Neural progenitor cell (in vitro differentiated cells): ENCODE results near the gene HMG20A. TPM values are rescaled to one million over a fixed set of nuclear protein-coding genes. Genes with fewer than 3 reads are reported as not detected.

Source experiments
- DNase-seq: peaks from one replicate; pipeline ENCODE4 v3.0.0-alpha.2; 2016; ENCODE audit warnings: low spot score
- H2AFZ ChIP-seq: fragments of 200-600 bp; sonication (generic); replicated peaks from 2 replicates; pipeline ENCODE4 v1.6.1; 2016; ENCODE audit warnings: antibody characterized with exemption
- H3F3A ChIP-seq: fragments of 200-600 bp; sonication (generic); 2 replicates; pipeline ENCODE4 v1.6.1; 2016; ENCODE audit warnings: antibody characterized with exemption, low read depth
- H3K27ac ChIP-seq: fragments of 200-600 bp; sonication (generic); 2 replicates; pipeline ENCODE4 v1.5.1; 2016; ENCODE audit warnings: mild to moderate bottlenecking
- H3K27me3 ChIP-seq: fragments of 200-600 bp; sonication (generic); 2 replicates; pipeline ENCODE4 v1.6.1; 2016; ENCODE audit warnings: mild to moderate bottlenecking, moderate library complexity
- H3K36me3 ChIP-seq: fragments of 200-600 bp; sonication (generic); 2 replicates; pipeline ENCODE4 v1.5.1; 2016
- H3K4me1 ChIP-seq: fragments of 200-600 bp; sonication (generic); 2 replicates; pipeline ENCODE4 v1.6.1; 2016; ENCODE audit warnings: mixed run types
- H3K4me2 ChIP-seq: fragments of 200-600 bp; sonication (generic); 2 replicates; pipeline ENCODE4 v1.6.1; 2016
- H3K4me3 ChIP-seq: fragments of 200-600 bp; sonication (generic); 2 replicates; pipeline ENCODE4 v1.5.1; 2016
- H3K79me2 ChIP-seq: fragments of 200-600 bp; sonication (generic); 2 replicates; pipeline ENCODE4 v1.6.1; 2016; ENCODE audit warnings: low read depth
- H3K9ac ChIP-seq: fragments of 200-600 bp; sonication (generic); 2 replicates; pipeline ENCODE4 v1.6.1; 2016
- H3K9me3 ChIP-seq: fragments of 200-600 bp; sonication (generic); 2 replicates; pipeline ENCODE4 v1.5.1; 2016; ENCODE audit warnings: low read depth
- H4K20me1 ChIP-seq: fragments of 200-600 bp; sonication (generic); 2 replicates; pipeline ENCODE4 v1.6.1; 2016; ENCODE audit warnings: low read depth
- H3K27ac Mint-ChIP-seq: 3 replicates; pipeline ENCODE4 v1.8.0; 2021; ENCODE audit warnings: mixed read lengths
- H3K27me3 Mint-ChIP-seq: 2 replicates; pipeline ENCODE4 v1.8.0; 2022; ENCODE audit warnings: low read depth, mild to moderate bottlenecking, inconsistent platforms, moderate library complexity, mixed read lengths; ENCODE audit not compliant: insufficient read depth
- H3K36me3 Mint-ChIP-seq: 3 replicates; pipeline ENCODE4 v1.8.0; 2021; ENCODE audit warnings: mixed read lengths
- H3K4me1 Mint-ChIP-seq: 3 replicates; pipeline ENCODE4 v1.8.0; 2021; ENCODE audit warnings: mixed read lengths
- H3K4me3 Mint-ChIP-seq: 3 replicates; pipeline ENCODE4 v1.8.0; 2021; ENCODE audit warnings: mild to moderate bottlenecking, moderate library complexity, mixed read lengths
- H3K9me3 Mint-ChIP-seq: 3 replicates; pipeline ENCODE4 v1.8.0; 2020; ENCODE audit warnings: mixed read lengths
- EZH2 ChIP-seq: fragments of 200-600 bp; sonication (generic); IDR thresholded peaks from 2 replicates; pipeline ENCODE4 v1.6.1; 2017; ENCODE audit warnings: antibody characterized with exemption, mild to moderate bottlenecking, moderate library complexity
- EZH2phosphoT487 ChIP-seq: fragments of 200-600 bp; sonication (generic); IDR thresholded peaks from 2 replicates; pipeline ENCODE4 v1.6.1; 2017; ENCODE audit warnings: antibody characterized with exemption
- total RNA-seq: library from RNA; depleted of rRNA; stranded (reverse); fragments of >200 nt; gene quantifications from 2 replicates; pipeline ENCODE4 v1.2.3, GENCODE V29; 2015; ENCODE audit warnings: low replicate concordance
- TF ChIP-seq, protein P1 (sequence below): fragments of 200-600 bp; sonication (generic); IDR thresholded peaks from 2 replicates; pipeline ENCODE4 v1.5.1; 2017; ENCODE audit warnings: antibody characterized with exemption, mild to moderate bottlenecking

HMG20A gene
- total RNA-seq, 1 donor from 2014 or later = 75.6 TPM

DNA sequence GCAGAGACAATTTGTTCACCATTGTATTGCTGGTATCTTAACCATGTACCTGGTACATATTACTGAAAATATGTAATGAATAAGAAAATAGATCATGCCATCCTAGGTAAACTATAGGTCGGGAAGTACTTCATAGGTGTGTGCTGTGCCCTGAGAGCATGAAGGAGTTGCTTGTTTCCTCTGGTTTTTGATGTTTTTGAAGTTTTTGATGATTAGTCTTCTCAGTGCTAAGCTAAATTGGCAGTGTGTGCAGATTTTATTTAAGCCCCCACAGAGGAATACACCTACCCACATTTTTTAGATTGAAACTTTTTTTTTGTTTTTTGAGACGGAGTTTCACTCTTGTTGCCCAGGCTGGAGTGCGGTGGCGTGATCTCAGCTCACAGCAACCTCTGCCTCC lies 16.6 kb downstream of the HMG20A start:
- H2AFZ ChIP-seq = no peak overlapping the region
- H3K79me2 ChIP-seq = peaks cover 49% of the 10 kb centered on the region
- H3K4me3 ChIP-seq = no peak overlapping the region
- H3K4me1 Mint-ChIP-seq = no peaks in the 10 kb centered on the region
- peaks cover 11% of the 10 kb centered on the region for H4K20me1 ChIP-seq
- H3K4me2 ChIP-seq = no peak overlapping the region
- no peaks in the 10 kb centered on the region for H3K36me3 ChIP-seq
- no peak overlapping the region for H3K27ac ChIP-seq
- H3K36me3 Mint-ChIP-seq = peaks cover 5% of the 10 kb centered on the region
- H3K27ac Mint-ChIP-seq = no peak overlapping the region
- no peak overlapping the region for H3K9ac ChIP-seq
- no peak for DNase-seq
- no peak overlapping the region for H3K4me3 Mint-ChIP-seq
- H3K27me3 ChIP-seq = no peaks in the 10 kb centered on the region
- H3K9me3 Mint-ChIP-seq = no peaks in the 10 kb centered on the region
- TF ChIP-seq, protein P1, sequence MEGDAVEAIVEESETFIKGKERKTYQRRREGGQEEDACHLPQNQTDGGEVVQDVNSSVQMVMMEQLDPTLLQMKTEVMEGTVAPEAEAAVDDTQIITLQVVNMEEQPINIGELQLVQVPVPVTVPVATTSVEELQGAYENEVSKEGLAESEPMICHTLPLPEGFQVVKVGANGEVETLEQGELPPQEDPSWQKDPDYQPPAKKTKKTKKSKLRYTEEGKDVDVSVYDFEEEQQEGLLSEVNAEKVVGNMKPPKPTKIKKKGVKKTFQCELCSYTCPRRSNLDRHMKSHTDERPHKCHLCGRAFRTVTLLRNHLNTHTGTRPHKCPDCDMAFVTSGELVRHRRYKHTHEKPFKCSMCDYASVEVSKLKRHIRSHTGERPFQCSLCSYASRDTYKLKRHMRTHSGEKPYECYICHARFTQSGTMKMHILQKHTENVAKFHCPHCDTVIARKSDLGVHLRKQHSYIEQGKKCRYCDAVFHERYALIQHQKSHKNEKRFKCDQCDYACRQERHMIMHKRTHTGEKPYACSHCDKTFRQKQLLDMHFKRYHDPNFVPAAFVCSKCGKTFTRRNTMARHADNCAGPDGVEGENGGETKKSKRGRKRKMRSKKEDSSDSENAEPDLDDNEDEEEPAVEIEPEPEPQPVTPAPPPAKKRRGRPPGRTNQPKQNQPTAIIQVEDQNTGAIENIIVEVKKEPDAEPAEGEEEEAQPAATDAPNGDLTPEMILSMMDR = no peak
- TF ChIP-seq EZH2 = no peak
- no peak for TF ChIP-seq EZH2phosphoT487
- no peaks in the 10 kb centered on the region for H3K27me3 Mint-ChIP-seq
- no peaks in the 10 kb centered on the region for H3K9me3 ChIP-seq
- no peaks in the 10 kb centered on the region for H3K4me1 ChIP-seq
- H3F3A ChIP-seq = peaks cover 6% of the 10 kb centered on the region

DNA sequence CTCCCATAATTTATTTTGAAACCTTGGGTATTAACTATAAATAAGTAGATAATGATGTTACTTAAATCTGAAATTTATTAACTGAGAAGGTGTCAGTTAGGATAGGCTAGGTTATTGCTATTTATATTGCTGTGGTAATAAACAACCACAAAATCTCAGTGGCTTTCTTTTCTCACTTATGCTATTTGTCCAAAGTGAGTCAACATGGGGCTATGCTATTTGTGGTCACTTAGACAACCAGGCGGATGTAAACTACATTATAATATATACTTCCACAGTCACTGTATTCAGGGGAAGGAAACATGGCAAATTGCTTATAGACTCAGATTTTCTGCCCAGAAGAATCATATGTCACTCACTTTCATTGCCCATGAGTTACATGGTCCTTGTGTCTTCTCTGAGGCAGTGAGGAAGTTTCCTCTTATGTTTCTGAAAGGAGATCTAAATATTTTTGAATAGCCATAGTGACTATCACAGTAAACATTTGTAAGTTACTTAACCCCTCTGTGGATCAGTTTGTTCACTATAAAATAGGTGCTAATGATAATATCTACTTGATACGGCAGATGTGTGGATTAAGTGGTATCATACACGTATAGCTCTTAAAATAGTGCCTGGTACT lies 19.8 kb downstream of the HMG20A start:
- DNase-seq = no peak
- H3K79me2 ChIP-seq = peaks cover 73% of the 10 kb centered on the region
- H3K27ac ChIP-seq = no peak overlapping the region
- TF ChIP-seq EZH2phosphoT487 (no peak), EZH2 (no peak)
- peaks cover 6% of the 10 kb centered on the region for H3F3A ChIP-seq
- H3K27me3 ChIP-seq = no peaks in the 10 kb centered on the region
- H3K4me3 ChIP-seq = no peak overlapping the region
- no peaks in the 10 kb centered on the region for H3K27me3 Mint-ChIP-seq
- H3K9me3 Mint-ChIP-seq = no peaks in the 10 kb centered on the region
- H2AFZ ChIP-seq = no peak overlapping the region
- H4K20me1 ChIP-seq = peaks cover 22% of the 10 kb centered on the region
- no peak overlapping the region for H3K4me3 Mint-ChIP-seq
- H3K36me3 ChIP-seq = no peaks in the 10 kb centered on the region
- peaks cover 5% of the 10 kb centered on the region for H3K36me3 Mint-ChIP-seq
- H3K27ac Mint-ChIP-seq = no peak overlapping the region
- H3K9me3 ChIP-seq = no peaks in the 10 kb centered on the region
- H3K4me1 ChIP-seq = peaks cover 8% of the 10 kb centered on the region
- H3K4me2 ChIP-seq = no peak overlapping the region
- H3K9ac ChIP-seq = no peak overlapping the region
- H3K4me1 Mint-ChIP-seq = no peaks in the 10 kb centered on the region

DNA sequence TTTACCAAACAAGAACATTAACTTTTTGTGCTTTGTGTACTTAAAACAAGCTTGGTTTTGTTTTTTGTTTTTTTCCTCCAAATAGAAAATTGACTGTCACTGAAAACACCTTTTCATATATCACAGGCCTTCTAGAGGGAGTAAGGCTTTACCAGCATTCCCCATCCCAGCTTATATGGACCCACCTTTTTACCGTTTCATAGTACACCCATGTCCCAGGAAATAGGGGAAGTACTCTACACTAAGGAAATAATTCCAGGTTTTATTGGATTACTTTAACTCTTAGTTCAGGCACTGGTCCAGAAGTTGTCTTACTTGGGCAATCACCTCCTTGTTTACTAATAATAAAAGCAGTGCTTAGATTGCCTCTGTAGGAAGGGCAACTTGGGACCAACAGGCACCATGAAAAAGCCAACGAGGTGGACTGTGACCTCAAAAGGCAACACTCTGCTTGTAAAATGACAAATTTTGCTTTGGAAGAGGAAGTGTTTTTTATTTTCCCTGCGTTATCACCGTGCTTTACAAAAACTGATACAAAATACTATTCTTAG lies 26.2 kb downstream of the HMG20A start:
- no peaks in the 10 kb centered on the region for H3F3A ChIP-seq
- H3K9ac ChIP-seq = no peak overlapping the region
- no peak for DNase-seq
- peaks cover 16% of the 10 kb centered on the region for H4K20me1 ChIP-seq
- Mint-ChIP-seq H3K4me1 (no peaks in the 10 kb centered on the region), H3K9me3 (no peaks in the 10 kb centered on the region), H3K36me3 (peaks cover 27% of the 10 kb centered on the region), H3K27ac (no peak overlapping the region), H3K27me3 (no peaks in the 10 kb centered on the region), H3K4me3 (no peak overlapping the region)
- H3K27ac ChIP-seq = no peak overlapping the region
- no peaks in the 10 kb centered on the region for H3K27me3 ChIP-seq
- no peak overlapping the region for H3K4me3 ChIP-seq
- no peak overlapping the region for H3K4me2 ChIP-seq
- H3K79me2 ChIP-seq = peaks cover 64% of the 10 kb centered on the region
- TF ChIP-seq EZH2phosphoT487 = no peak
- TF ChIP-seq, protein P1 = no peak
- TF ChIP-seq EZH2 = no peak
- peaks cover 8% of the 10 kb centered on the region for H3K4me1 ChIP-seq
- H3K9me3 ChIP-seq = no peaks in the 10 kb centered on the region
- no peaks in the 10 kb centered on the region for H3K36me3 ChIP-seq
- no peak overlapping the region for H2AFZ ChIP-seq

DNA sequence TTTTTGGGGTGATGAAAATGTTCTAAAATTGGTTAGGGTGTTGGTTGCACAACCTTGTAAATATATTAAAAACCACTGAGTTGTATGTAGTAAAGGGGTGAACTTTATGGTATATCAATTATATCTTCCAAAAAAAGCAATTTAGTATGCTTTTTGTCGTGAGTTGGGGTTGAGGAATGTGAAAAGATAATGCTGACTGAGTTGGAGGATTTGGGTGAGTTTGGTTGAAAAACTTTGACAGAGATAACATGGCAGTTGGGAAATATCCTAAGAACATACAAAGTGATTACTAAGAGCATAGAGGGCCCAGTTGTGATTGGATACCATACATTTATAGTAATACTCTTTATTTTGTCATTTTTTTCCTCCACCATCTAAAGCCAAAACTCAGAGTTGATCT lies 33.6 kb downstream of the HMG20A start:
- no peaks in the 10 kb centered on the region for H4K20me1 ChIP-seq
- peaks cover 11% of the 10 kb centered on the region for H3K4me1 Mint-ChIP-seq
- H3K27ac Mint-ChIP-seq = no peak overlapping the region
- peaks cover 19% of the 10 kb centered on the region for H3K36me3 Mint-ChIP-seq
- no peaks in the 10 kb centered on the region for H3K27me3 Mint-ChIP-seq
- no peaks in the 10 kb centered on the region for H3K9me3 ChIP-seq
- H3K9me3 Mint-ChIP-seq = no peaks in the 10 kb centered on the region
- no peak for DNase-seq
- H3K36me3 ChIP-seq = no peaks in the 10 kb centered on the region
- TF ChIP-seq, protein P1 = no peak
- no peak for TF ChIP-seq EZH2phosphoT487
- TF ChIP-seq EZH2 = no peak
- H3K4me1 ChIP-seq = no peaks in the 10 kb centered on the region
- no peak overlapping the region for H3K4me3 ChIP-seq
- H3K4me3 Mint-ChIP-seq = no peak overlapping the region
- H3K27me3 ChIP-seq = no peaks in the 10 kb centered on the region
- H3K27ac ChIP-seq = no peak overlapping the region
- H3K4me2 ChIP-seq = no peak overlapping the region
- no peak overlapping the region for H2AFZ ChIP-seq
- H3K79me2 ChIP-seq = peaks cover 18% of the 10 kb centered on the region
- H3F3A ChIP-seq = no peaks in the 10 kb centered on the region
- no peak overlapping the region for H3K9ac ChIP-seq
